ENCODE measurements around the gene TMEM163.

DNA sequence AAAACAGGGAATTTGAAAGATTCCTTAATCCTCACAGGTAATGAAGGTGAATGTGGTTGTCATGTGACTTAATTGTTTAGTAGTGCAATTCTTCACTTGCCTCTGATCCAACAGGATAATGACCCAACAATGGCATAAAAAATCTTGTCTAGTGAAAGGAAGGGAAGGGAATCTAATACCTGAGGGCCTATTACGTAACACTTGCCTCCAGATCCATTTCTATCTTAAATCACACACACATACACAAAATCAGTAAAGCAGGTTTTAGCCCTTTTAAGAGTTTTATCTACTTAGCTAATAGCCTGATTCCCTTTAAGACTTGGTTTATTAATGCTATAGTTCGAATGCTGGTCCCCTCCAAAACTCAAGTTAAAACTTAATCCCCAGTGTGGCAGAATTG is 118.6 kb downstream of the TMEM163 start:
- TF ChIP-seq, protein P1, sequence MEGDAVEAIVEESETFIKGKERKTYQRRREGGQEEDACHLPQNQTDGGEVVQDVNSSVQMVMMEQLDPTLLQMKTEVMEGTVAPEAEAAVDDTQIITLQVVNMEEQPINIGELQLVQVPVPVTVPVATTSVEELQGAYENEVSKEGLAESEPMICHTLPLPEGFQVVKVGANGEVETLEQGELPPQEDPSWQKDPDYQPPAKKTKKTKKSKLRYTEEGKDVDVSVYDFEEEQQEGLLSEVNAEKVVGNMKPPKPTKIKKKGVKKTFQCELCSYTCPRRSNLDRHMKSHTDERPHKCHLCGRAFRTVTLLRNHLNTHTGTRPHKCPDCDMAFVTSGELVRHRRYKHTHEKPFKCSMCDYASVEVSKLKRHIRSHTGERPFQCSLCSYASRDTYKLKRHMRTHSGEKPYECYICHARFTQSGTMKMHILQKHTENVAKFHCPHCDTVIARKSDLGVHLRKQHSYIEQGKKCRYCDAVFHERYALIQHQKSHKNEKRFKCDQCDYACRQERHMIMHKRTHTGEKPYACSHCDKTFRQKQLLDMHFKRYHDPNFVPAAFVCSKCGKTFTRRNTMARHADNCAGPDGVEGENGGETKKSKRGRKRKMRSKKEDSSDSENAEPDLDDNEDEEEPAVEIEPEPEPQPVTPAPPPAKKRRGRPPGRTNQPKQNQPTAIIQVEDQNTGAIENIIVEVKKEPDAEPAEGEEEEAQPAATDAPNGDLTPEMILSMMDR (IDR thresholded peaks at IDR 0.05) = no peak
- TF ChIP-seq POLR2AphosphoS5 (IDR thresholded peaks at IDR 0.05) = no peak
- no peak for TF ChIP-seq EP300 (IDR thresholded peaks at IDR 0.05)

Data from stomach (tissue), 4 donors.